Measurements from ENCODE around the gene RPS3. TPM values are rescaled to one million over a fixed set of nuclear protein-coding genes. Genes with fewer than 3 reads are reported as not detected.

The RPS3 gene
- total and polyA plus RNA-seq, 2 experiments from 2014 or later: 1,094 to 1,201 TPM

- Histone ChIP-seq H3K4me1 (ENCODE audit: insufficient read depth) (no peaks in the 10 kb centered on the region), H3K9me2 (replicated peaks; ENCODE audit: insufficient read depth) (no peaks in the 10 kb centered on the region), H2AFZ (no peak overlapping the region), H4K20me1 (ENCODE audit: insufficient read depth, poor library complexity, severe bottlenecking) (no peaks in the 10 kb centered on the region), H3K4me3 (no peak overlapping the region), H3K27ac (no peak overlapping the region), H3K9me3 (ENCODE audit: low read depth) (no peaks in the 10 kb centered on the region), H3K36me3 (replicated peaks; ENCODE audit: insufficient read depth, low read depth) (no peaks in the 10 kb centered on the region), H3K4me2 (no peak overlapping the region), H3K27me3 (no peaks in the 10 kb centered on the region), H3K79me2 (no peaks in the 10 kb centered on the region)
- peak; percentile 78 for DNase-seq (ENCODE audit: low spot score)
- TF ChIP-seq EZH2 (IDR thresholded peaks at IDR 0.05; ENCODE audit: borderline replicate concordance): no peak
- peak; percentile 93 for TF ChIP-seq CTCF (IDR thresholded peaks at IDR 0.05; ENCODE audit: poor library complexity)
- WGBS (ENCODE audit: low lambda C conversion rate, missing lambda C conversion rate): 21% methylated on average over 6 of the region's 6 CpGs
Observed at GRCh38 chr11:75445315-75445953, 46.1 kb downstream of the RPS3 start.

- TF ChIP-seq EZH2 (IDR thresholded peaks at IDR 0.05; ENCODE audit: borderline replicate concordance) (no peak), EZH2phosphoT487 (IDR thresholded peaks at IDR 0.05; ENCODE audit: low read depth, severe bottlenecking, unreplicated experiment) (no peak), CTCF (IDR thresholded peaks at IDR 0.05; ENCODE audit: poor library complexity) (no peak)
- H3K27me3 ChIP-seq: no peaks in the 10 kb centered on the region
- H3K4me1 ChIP-seq (ENCODE audit: insufficient read depth): no peaks in the 10 kb centered on the region
- no peaks in the 10 kb centered on the region for H3K9me3 ChIP-seq (ENCODE audit: low read depth)
- DNase-seq (ENCODE audit: low spot score): no peak
- H3K79me2 ChIP-seq: no peaks in the 10 kb centered on the region
- WGBS (ENCODE audit: low lambda C conversion rate, missing lambda C conversion rate): 74% methylated on average over 5 of the region's 5 CpGs
- no peaks in the 10 kb centered on the region for H3K9me2 ChIP-seq (replicated peaks; ENCODE audit: insufficient read depth)
- no peak overlapping the region for H3K4me2 ChIP-seq
- H3K36me3 ChIP-seq (replicated peaks; ENCODE audit: insufficient read depth, low read depth): no peaks in the 10 kb centered on the region
- H3K27ac ChIP-seq: no peak overlapping the region
- no peaks in the 10 kb centered on the region for H4K20me1 ChIP-seq (ENCODE audit: insufficient read depth, poor library complexity, severe bottlenecking)
- no peak overlapping the region for H3K4me3 ChIP-seq
- no peak overlapping the region for H2AFZ ChIP-seq
Observed at GRCh38 chr11:75447415-75447814, 48.1 kb downstream of the RPS3 start.

GRCh38 chr11:75449271-75449670, 50.0 kb downstream of the RPS3 start:
- no peaks in the 10 kb centered on the region for H3K4me1 ChIP-seq (ENCODE audit: insufficient read depth)
- no peaks in the 10 kb centered on the region for H3K9me3 ChIP-seq (ENCODE audit: low read depth)
- H4K20me1 ChIP-seq (ENCODE audit: insufficient read depth, poor library complexity, severe bottlenecking): no peaks in the 10 kb centered on the region
- H3K9me2 ChIP-seq (replicated peaks; ENCODE audit: insufficient read depth): no peaks in the 10 kb centered on the region
- WGBS (ENCODE audit: low lambda C conversion rate, missing lambda C conversion rate): 98% methylated on average over 5 of the region's 10 CpGs
- TF ChIP-seq EZH2 (IDR thresholded peaks at IDR 0.05; ENCODE audit: borderline replicate concordance) (no peak), CTCF (IDR thresholded peaks at IDR 0.05; ENCODE audit: poor library complexity) (no peak), EZH2phosphoT487 (IDR thresholded peaks at IDR 0.05; ENCODE audit: low read depth, severe bottlenecking, unreplicated experiment) (no peak)
- H3K27me3 ChIP-seq: no peaks in the 10 kb centered on the region
- H3K36me3 ChIP-seq (replicated peaks; ENCODE audit: insufficient read depth, low read depth): no peaks in the 10 kb centered on the region
- no peak for DNase-seq (ENCODE audit: low spot score)
- no peak overlapping the region for H3K4me2 ChIP-seq
- H3K27ac ChIP-seq: no peak overlapping the region
- no peak overlapping the region for H2AFZ ChIP-seq
- H3K79me2 ChIP-seq: no peaks in the 10 kb centered on the region
- H3K4me3 ChIP-seq: no peak overlapping the region

All from hepatocyte (in vitro differentiated cells).